NK-92 (cell line): ENCODE measurements around the gene TRIM15.

Experiments used
- DNase-seq: peaks from one replicate; lab custom pipeline; 2025; ENCODE audit not compliant: unreplicated experiment; lab: John Stamatoyannopoulos, UW

TRIM15 gene

DNA sequence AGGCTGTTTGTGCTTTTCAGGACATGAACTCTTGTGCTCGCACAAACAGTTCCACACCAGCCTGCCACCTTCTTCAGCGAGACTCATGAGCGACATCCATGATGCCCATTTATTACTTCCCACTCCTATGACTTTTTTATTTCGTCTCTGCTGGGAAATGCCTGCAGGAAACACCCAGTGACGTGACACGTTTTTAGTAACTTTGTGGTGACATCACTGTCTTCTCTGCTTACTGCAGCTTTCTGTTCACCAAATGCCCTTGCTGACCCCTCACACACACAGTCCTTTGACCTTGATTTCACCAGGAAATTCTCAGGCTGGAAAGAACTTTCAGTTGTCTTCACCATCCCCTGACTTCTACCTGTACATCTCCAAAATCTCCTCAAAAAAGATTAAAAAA, 18.5 kb upstream of the TRIM15 start:
- no peak for DNase-seq

- DNase-seq, result no peak
Observed at GRCh38 chr6:30145818-30146217, 17.5 kb upstream of the TRIM15 start.

GRCh38 chr6:30147096-30147495, 16.2 kb upstream of the TRIM15 start:
- DNase-seq, result no peak

- DNase-seq, result no peak
Observed at GRCh38 chr6:30149234-30149633, 14.1 kb upstream of the TRIM15 start.

- DNase-seq, result no peak
Observed at GRCh38 chr6:30149858-30150550, 13.3 kb upstream of the TRIM15 start.

GRCh38 chr6:30150671-30151395, 12.5 kb upstream of the TRIM15 start:
- DNase-seq, result no peak

GRCh38 chr6:30151580-30151979, 11.8 kb upstream of the TRIM15 start:
- DNase-seq, result no peak

DNA sequence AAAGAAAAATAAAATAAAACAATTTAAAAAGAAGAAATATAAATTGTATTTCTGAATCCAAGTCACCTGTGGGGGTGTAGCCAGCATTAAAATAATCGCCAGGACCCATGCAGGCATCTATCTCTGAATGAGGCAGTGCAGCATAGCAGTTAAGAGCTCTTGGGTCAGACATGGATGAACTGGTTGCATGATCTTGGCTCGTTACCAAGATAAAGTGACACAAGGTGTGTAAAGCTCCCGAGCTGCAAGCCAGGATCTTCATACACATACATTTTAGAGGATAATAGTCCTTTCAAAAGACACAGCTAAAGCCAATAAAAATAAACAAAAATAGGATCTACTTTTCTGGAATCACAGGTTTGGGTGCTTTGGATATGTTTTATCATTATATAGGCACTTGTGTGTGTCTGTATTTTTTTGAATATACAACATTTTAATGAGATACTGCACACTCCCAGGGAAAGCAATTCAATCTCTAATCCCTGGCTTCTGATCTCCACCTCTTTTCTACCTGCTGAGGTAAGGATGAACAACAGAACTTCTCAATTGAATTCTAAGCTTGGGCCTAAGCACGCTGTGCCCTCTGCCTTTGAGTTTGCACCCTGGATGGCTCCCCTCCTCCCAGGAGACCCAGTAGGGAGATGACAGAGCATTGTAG, 11.2 kb upstream of the TRIM15 start:
- no peak for DNase-seq

- DNase-seq, result no peak
Observed at GRCh38 chr6:30152910-30153610, 10.3 kb upstream of the TRIM15 start.

DNA sequence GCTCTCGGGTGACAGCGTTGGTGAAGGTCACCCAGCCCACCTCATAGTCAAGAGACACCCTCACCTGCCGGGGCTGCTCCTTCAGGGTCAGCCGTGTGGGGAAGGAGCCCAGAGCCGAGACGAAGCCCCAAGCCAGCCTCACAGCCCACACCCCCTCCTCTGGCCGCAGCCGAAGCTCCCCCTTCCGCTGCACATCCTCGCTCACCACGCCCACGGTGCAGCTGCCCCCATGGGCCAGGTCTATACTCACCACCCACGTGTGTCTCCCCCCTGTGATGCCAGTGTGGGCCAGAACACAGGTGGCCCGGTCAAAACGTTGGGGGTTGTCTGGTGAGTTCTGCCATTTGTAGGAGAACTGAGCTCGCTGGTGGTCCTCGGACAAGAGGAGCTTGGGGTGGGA, 9.3 kb upstream of the TRIM15 start:
- DNase-seq, result no peak

DNA sequence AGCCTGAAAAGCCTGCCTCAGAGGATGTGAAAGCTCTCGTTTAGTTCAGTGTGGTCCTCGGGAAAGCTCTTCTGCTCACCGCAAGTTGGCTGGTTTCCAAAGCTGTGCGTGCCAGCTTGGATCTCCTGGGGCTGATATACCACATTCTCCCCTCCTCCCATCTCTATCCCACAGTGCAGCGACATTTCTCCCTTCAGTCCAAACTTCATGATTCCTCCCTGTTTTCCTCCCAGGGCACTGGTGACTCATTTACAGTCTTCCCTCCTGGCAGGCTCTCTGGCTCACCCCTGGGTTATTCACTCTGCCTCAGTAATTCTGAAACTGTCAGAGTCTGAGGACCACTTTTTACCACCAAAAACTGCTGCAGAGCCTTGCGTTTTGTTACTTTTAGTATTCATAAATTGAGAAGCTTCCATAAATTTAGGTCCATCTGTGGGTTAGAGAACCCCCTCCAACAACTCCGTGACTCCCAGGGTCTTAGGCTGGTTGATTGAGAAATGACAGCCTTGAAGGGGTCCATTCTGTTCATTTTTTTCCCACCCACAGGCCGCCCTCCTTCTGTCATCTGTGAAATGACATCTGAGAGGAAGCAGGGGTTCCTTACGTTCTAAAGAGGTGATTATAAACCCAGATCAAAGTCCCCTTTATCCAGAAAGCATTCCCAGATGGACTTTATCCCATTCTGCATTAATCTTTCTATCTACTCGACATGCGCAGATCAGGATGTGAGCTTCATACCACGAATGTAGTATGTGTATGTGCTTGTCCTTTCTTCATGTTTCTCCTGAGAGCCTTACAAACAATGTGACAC, 8.4 kb upstream of the TRIM15 start:
- DNase-seq, result no peak

DNA sequence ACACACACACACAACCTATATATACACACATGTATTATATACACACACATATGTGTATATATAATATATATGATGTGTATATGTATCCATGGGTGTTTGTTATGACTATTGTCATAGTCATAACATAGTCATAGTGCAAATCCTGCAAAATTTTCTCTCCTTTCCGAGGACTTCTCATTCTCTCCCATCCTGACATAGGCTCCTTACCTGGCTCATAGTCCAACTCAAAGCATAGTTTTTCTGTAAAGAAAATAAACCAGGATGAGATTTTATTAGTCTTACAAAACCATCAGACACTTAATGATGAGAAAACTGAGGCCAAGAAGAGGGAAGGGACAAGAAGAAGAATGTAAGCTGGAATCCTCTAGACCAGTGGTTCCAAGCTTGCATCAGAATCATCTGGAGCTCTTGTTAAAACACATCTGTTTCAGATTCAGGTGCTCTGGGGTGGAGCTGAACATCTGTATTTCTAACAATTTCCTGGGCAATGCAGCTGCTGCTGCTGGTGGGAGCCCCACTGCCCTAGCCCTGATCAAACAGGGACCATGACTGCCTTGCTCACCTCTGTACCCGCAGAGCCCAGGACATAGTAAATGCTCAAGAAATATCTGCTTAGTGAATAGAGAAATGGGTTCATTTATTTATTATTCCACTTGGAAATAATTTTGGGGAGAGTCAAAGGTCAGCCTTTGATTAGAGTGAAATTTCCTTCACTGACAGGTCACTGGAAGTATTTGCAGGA, 7.7 kb upstream of the TRIM15 start:
- no peak for DNase-seq

- DNase-seq, result no peak
Observed at GRCh38 chr6:30156262-30156599, 7.1 kb upstream of the TRIM15 start.

DNA sequence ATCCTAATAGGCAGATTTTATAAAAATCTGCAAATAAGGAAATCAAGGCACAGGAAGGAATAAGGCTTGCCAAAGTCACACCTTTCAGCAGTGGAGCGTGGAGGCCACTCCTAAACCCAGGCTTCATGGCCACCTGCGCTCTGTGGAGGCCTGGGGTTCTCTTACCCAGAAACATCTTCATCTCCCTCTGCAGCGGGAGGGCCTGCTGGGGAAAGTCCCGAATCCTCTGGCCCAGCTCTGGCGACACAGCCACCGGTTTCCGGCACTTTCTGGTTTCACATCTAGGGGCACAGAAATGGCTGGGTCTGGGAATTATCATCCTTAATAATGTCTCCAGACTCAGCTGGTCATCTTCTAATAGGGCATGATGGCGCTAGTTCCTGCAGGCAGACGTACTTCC, 6.6 kb upstream of the TRIM15 start:
- DNase-seq, result no peak

- no peak for DNase-seq
Observed at GRCh38 chr6:30157581-30157980, 5.8 kb upstream of the TRIM15 start.

DNA sequence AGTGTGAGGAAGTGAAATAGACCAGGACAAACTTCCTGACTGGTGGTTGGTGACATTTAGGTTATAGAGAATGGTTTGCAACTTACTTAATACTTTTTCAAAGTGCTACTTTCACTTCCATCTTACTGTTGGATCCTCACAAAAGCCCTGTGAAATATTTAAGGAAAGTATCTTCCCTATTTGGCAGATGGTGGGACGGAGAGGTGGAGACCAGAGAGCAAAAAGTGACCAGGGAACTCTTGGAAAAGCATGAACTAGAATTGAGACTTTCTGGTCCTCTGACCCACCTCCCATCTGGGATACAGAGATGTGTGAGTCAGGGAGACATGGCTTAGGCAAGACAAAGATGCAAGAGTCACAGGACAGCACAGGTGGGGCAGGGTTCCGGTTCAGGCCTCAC, 5.3 kb upstream of the TRIM15 start:
- DNase-seq, result no peak

GRCh38 chr6:30158475-30159040, 4.8 kb upstream of the TRIM15 start:
- no peak for DNase-seq

DNA sequence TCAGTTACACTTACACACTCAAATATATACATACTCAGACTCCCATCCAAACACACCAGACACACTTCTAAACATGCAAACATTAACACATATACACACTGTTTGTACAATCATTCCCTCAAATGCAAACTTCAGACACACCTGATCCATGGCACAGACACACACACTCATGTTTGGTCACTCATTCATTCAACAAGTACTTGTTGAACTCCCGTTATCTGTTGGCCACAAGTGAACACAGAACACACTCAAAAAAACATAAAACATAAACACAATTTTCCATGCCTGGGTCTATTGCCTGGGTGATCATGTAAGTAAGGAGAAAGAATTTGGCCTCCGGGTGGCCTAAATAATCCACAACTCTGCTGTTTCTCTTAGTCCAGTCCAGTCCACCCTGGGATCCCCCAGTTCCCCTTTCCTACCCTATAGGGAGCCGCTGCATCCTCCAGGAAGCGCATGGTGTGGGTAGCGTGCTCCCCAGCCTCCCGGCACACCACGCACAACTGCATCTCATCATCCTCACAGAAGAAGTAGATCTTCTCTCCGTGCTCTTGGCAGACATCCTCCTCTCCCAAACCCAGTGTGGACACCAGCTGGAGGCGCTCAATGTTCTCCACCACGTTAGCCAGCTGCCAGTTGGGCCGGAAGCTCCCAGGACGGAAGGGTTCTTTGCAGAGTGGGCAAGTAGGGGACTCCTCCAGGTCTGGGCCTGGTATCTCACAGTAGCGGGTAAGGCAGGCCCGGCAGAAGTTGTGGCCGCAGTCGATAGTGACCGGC, 3.1 kb upstream of the TRIM15 start:
- DNase-seq, result no peak
